AG20443 (cell line): ENCODE results near the gene PRPH.
A peak's percentile ranks its signal among the peaks of the same experiment; 100 is the strongest.
"Not testable (repeated sequence)": the region's sequence is repeated elsewhere in the genome, so short reads cannot be mapped to it uniquely, and the experiment has no call there.

Source experiments
- DNase-seq: peaks from one replicate; pipeline ENCODE4 v3.0.0; 2012; ENCODE audit warnings: low spot score, mixed read lengths

PRPH gene

GRCh38 chr12:49301760-49302159 lies 6.8 kb downstream of the PRPH start:
- no peak for DNase-seq

- DNase-seq, result peak; percentile 86
Observed at GRCh38 chr12:49304161-49304560, 9.2 kb downstream of the PRPH start.

GRCh38 chr12:49305762-49306510 lies 11.0 kb downstream of the PRPH start:
- no peak for DNase-seq

- no peak for DNase-seq
Observed at GRCh38 chr12:49309386-49309785, 14.4 kb downstream of the PRPH start.

- DNase-seq, result not testable (repeated sequence)
Observed at GRCh38 chr12:49310451-49311000, 15.6 kb downstream of the PRPH start.

GRCh38 chr12:49314811-49315210 lies 19.9 kb downstream of the PRPH start:
- DNase-seq, result no peak

GRCh38 chr12:49317118-49317517 lies 22.2 kb downstream of the PRPH start:
- DNase-seq, result not testable (repeated sequence)

- not testable (repeated sequence) for DNase-seq
Observed at GRCh38 chr12:49320411-49321103, 25.6 kb downstream of the PRPH start.

GRCh38 chr12:49322367-49322707 lies 27.4 kb downstream of the PRPH start:
- no peak for DNase-seq

GRCh38 chr12:49322708-49323523 lies 28.0 kb downstream of the PRPH start, which contains the start of gene TROAP:
TSS of gene TROAP (plus strand) at chr12:49323255. CDS start at chr12:49323609, 354 bp downstream.
- peak; percentile 99 for DNase-seq

GRCh38 chr12:49323524-49324097 lies 28.7 kb downstream of the PRPH start:
- no peak for DNase-seq

- no peak for DNase-seq
Observed at GRCh38 chr12:49325606-49326005, 30.7 kb downstream of the PRPH start.

- no peak for DNase-seq
Observed at GRCh38 chr12:49327368-49327767, 32.4 kb downstream of the PRPH start.

GRCh38 chr12:49327887-49328286 lies 32.9 kb downstream of the PRPH start:
- DNase-seq, result no peak

- DNase-seq, result no peak
Observed at GRCh38 chr12:49328816-49329215, 33.9 kb downstream of the PRPH start.

- no peak for DNase-seq
Observed at GRCh38 chr12:49330032-49330619, 35.2 kb downstream of the PRPH start.

- no peak for DNase-seq
Observed at GRCh38 chr12:49330631-49331379, 35.9 kb downstream of the PRPH start.

GRCh38 chr12:49331380-49332222 lies 36.7 kb downstream of the PRPH start:
- peak; percentile 89 for DNase-seq

GRCh38 chr12:49332441-49332861 lies 37.5 kb downstream of the PRPH start:
- DNase-seq, result no peak

- no peak for DNase-seq
Observed at GRCh38 chr12:49332891-49333371, 38.0 kb downstream of the PRPH start.
